Mesenchymal stem cell (in vitro differentiated cells and primary cell): ENCODE measurements around the gene CD7.

Source experiments
- DNase-seq: peaks from one replicate; pipeline ENCODE4 v3.0.0-alpha.2; 2013
- H2AFZ ChIP-seq: one replicate; pipeline ENCODE4 v1.6.1; 2013; ENCODE audit warnings: low read depth, mild to moderate bottlenecking, control low read depth, inconsistent platforms, low read length, moderate library complexity
- H2AK5ac ChIP-seq: 2 replicates; pipeline ENCODE4 v1.6.1; 2013; ENCODE audit warnings: low read length, moderate library complexity, mild to moderate bottlenecking, inconsistent platforms; ENCODE audit not compliant: severe bottlenecking
- H2BK120ac ChIP-seq: one replicate; pipeline ENCODE4 v1.6.1; 2013; ENCODE audit warnings: low read depth, mild to moderate bottlenecking, inconsistent platforms, low read length, moderate library complexity
- H2BK12ac ChIP-seq, 2 experiments: one replicate each; pipeline ENCODE4 v1.6.1; 2013; ENCODE audit warnings: inconsistent platforms in 2 of 2, low read length in 2 of 2, mild to moderate bottlenecking in 2 of 2, moderate library complexity in 2 of 2, control low read depth in 1 of 2
- H2BK15ac ChIP-seq: one replicate; pipeline ENCODE4 v1.6.1; 2013; ENCODE audit warnings: mild to moderate bottlenecking, low read depth, inconsistent platforms; ENCODE audit not compliant: poor library complexity, severe bottlenecking
- H2BK5ac ChIP-seq: 2 replicates; pipeline ENCODE4 v1.6.1; 2013; ENCODE audit warnings: low read depth, mild to moderate bottlenecking, low read length, control low read depth, inconsistent platforms; ENCODE audit not compliant: poor library complexity, severe bottlenecking
- H3K14ac ChIP-seq, 2 experiments: one replicate each; pipeline ENCODE4 v1.6.1; 2013; ENCODE audit warnings: inconsistent platforms in 2 of 2, low read length in 2 of 2, control low read depth in 1 of 2, mild to moderate bottlenecking in 1 of 2, moderate library complexity in 1 of 2
- H3K18ac ChIP-seq, 2 experiments: one replicate each; pipeline ENCODE4 v1.6.1; 2013; ENCODE audit warnings: inconsistent platforms in 2 of 2, low read length in 2 of 2, control low read depth in 1 of 2, low read depth in 1 of 2, mild to moderate bottlenecking in 1 of 2
- H3K23ac ChIP-seq, 2 experiments: one replicate each; pipeline ENCODE4 v1.6.1; 2013; ENCODE audit warnings: inconsistent platforms in 2 of 2, low read length in 2 of 2, mild to moderate bottlenecking in 2 of 2, moderate library complexity in 2 of 2, control low read depth in 1 of 2
- H3K27ac ChIP-seq: 2 replicates; pipeline ENCODE4 v1.5.1; 2013; ENCODE audit warnings: mild to moderate bottlenecking, moderate library complexity, low read length, control low read depth, inconsistent platforms; ENCODE audit not compliant: poor library complexity, severe bottlenecking
- H3K27me3 ChIP-seq, 2 experiments: 2 replicates each; pipeline versions ENCODE4 v1.6.1 to v1.7.0; 2013; ENCODE audit warnings: low read length in 2 of 2, mild to moderate bottlenecking in 2 of 2, moderate library complexity in 2 of 2, control low read depth in 1 of 2, inconsistent platforms in 1 of 2; ENCODE audit not compliant: control insufficient read depth in 1 of 2, insufficient read depth in 1 of 2
- H3K36me3 ChIP-seq, 2 experiments: 2 replicates each; pipeline versions ENCODE4 v1.6.1 to v1.7.0; 2013; ENCODE audit warnings: low read length in 2 of 2, control low read depth in 1 of 2, inconsistent platforms in 1 of 2, low read depth in 1 of 2, mild to moderate bottlenecking in 1 of 2; ENCODE audit not compliant: insufficient read depth in 2 of 2, control insufficient read depth in 1 of 2
- H3K4ac ChIP-seq, 2 experiments: one replicate each; pipeline ENCODE4 v1.6.1; 2013; ENCODE audit warnings: inconsistent platforms in 2 of 2, low read length in 2 of 2, mild to moderate bottlenecking in 2 of 2, moderate library complexity in 2 of 2, control low read depth in 1 of 2, low read depth in 1 of 2
- H3K4me1 ChIP-seq: 2 replicates; pipeline ENCODE4 v1.6.1; 2013; ENCODE audit warnings: low read depth, low read length, control low read depth; ENCODE audit not compliant: control insufficient read depth, insufficient read depth
- H3K4me2 ChIP-seq: 2 replicates; pipeline ENCODE4 v1.6.1; 2013; ENCODE audit warnings: low read length, mild to moderate bottlenecking, inconsistent platforms; ENCODE audit not compliant: poor library complexity, severe bottlenecking
- H3K4me3 ChIP-seq, 2 experiments: 2 replicates each; pipeline versions ENCODE4 v1.5.1 to v1.7.0; 2013; ENCODE audit warnings: low read length in 2 of 2, mild to moderate bottlenecking in 2 of 2, control low read depth in 1 of 2, low read depth in 1 of 2; ENCODE audit not compliant: insufficient read depth in 1 of 2
- H3K79me1 ChIP-seq: replicated peaks from 2 replicates; pipeline ENCODE4 v1.6.1; 2013; ENCODE audit warnings: mild to moderate bottlenecking, control low read depth, low read length, inconsistent platforms; ENCODE audit not compliant: poor library complexity, severe bottlenecking
- H3K9ac ChIP-seq: 2 replicates; pipeline ENCODE4 v1.7.0; 2013; ENCODE audit warnings: mild to moderate bottlenecking, low read length, moderate library complexity
- H3K9me3 ChIP-seq: 2 replicates; pipeline ENCODE4 v1.7.0; 2013; ENCODE audit warnings: mild to moderate bottlenecking, low read length; ENCODE audit not compliant: control insufficient read depth
- H4K8ac ChIP-seq: one replicate; pipeline ENCODE4 v1.6.1; 2013; ENCODE audit warnings: inconsistent platforms, mild to moderate bottlenecking, low read length, moderate library complexity
- H4K91ac ChIP-seq: one replicate; pipeline ENCODE4 v1.6.1; 2013; ENCODE audit warnings: mild to moderate bottlenecking, low read length, inconsistent platforms
- WGBS: methylation state at CpG from one replicate; pipeline ENCODE4 v1.1.7; 2013; ENCODE audit warnings: mixed read lengths; 5-methylcytosine and 5-hydroxymethylcytosine counted together

CD7 gene

GRCh38 chr17:82325286-82326180 is 8.1 kb upstream of the CD7 start:
- DNase-seq: no peak
- no peak overlapping the region for H2AK5ac ChIP-seq
- H2BK12ac ChIP-seq: no peak overlapping the region
- WGBS: 90% methylated on average over 27 of the region's 30 CpGs
- H3K4me3 ChIP-seq: no peak overlapping the region
- H4K91ac ChIP-seq: no peak overlapping the region
- peaks cover 0 to 32% of the 10 kb centered on the region in 2 experiments for H3K36me3 ChIP-seq
- no peak overlapping the region for H3K4me2 ChIP-seq
- no peak overlapping the region for H4K8ac ChIP-seq
- H2BK15ac ChIP-seq: no peak overlapping the region
- H3K79me1 ChIP-seq: no peaks in the 10 kb centered on the region
- no peak overlapping the region for H2BK120ac ChIP-seq
- H3K4ac ChIP-seq: no peak overlapping the region
- H3K14ac ChIP-seq: no peak overlapping the region
- no peak overlapping the region for H3K23ac ChIP-seq
- no peak overlapping the region for H2AFZ ChIP-seq
- H3K18ac ChIP-seq: no peak overlapping the region
- no peak overlapping the region for H2BK5ac ChIP-seq
- no peak overlapping the region for H3K9ac ChIP-seq
- H3K9me3 ChIP-seq: no peaks in the 10 kb centered on the region
- peaks cover 0 to 5% of the 10 kb centered on the region in 2 experiments for H3K27me3 ChIP-seq
- H3K27ac ChIP-seq: no peak overlapping the region
- H3K4me1 ChIP-seq: peaks cover 31% of the 10 kb centered on the region

- H2BK120ac ChIP-seq: no peak overlapping the region
- no peaks in the 10 kb centered on the region for H3K9me3 ChIP-seq
- H2AFZ ChIP-seq: no peak overlapping the region
- H3K27ac ChIP-seq: no peak overlapping the region
- no peak overlapping the region for H2BK12ac ChIP-seq
- H4K91ac ChIP-seq: peak overlapping the region; percentile 43
- H2AK5ac ChIP-seq: no peak overlapping the region
- WGBS: 79% methylated on average over 20 of the region's 25 CpGs
- DNase-seq: no peak
- no peak overlapping the region for H3K14ac ChIP-seq
- no peak overlapping the region for H3K23ac ChIP-seq
- H2BK15ac ChIP-seq: no peak overlapping the region
- H3K4me3 ChIP-seq: no peak overlapping the region
- H3K4ac ChIP-seq: no peak overlapping the region
- H3K27me3 ChIP-seq: peaks cover 0 to 5% of the 10 kb centered on the region in 2 experiments
- H3K4me2 ChIP-seq: no peak overlapping the region
- H3K18ac ChIP-seq: no peak overlapping the region
- peaks cover 0 to 32% of the 10 kb centered on the region in 2 experiments for H3K36me3 ChIP-seq
- H4K8ac ChIP-seq: no peak overlapping the region
- no peaks in the 10 kb centered on the region for H3K79me1 ChIP-seq
- no peak overlapping the region for H2BK5ac ChIP-seq
- H3K4me1 ChIP-seq: peaks cover 25% of the 10 kb centered on the region
- no peak overlapping the region for H3K9ac ChIP-seq
Observed at GRCh38 chr17:82324566-82325285, 7.3 kb upstream of the CD7 start.

GRCh38 chr17:82323514-82324234 is 6.3 kb upstream of the CD7 start:
- Histone ChIP-seq H3K18ac (no peak overlapping the region), H3K4me3 (peak overlapping the region in 1 of 2 experiments; percentile 15), H3K14ac (no peak overlapping the region), H4K91ac (no peak overlapping the region), H3K79me1 (no peaks in the 10 kb centered on the region), H2BK120ac (no peak overlapping the region), H3K36me3 (peaks cover 0 to 32% of the 10 kb centered on the region in 2 experiments), H3K9ac (no peak overlapping the region), H3K4me1 (peaks cover 18% of the 10 kb centered on the region), H3K4me2 (no peak overlapping the region), H2AK5ac (no peak overlapping the region), H3K4ac (no peak overlapping the region), H3K9me3 (no peaks in the 10 kb centered on the region), H3K23ac (no peak overlapping the region), H2BK15ac (no peak overlapping the region), H4K8ac (no peak overlapping the region), H2BK5ac (no peak overlapping the region), H2AFZ (no peak overlapping the region), H3K27ac (no peak overlapping the region), H3K27me3 (peaks cover 0 to 5% of the 10 kb centered on the region in 2 experiments), H2BK12ac (no peak overlapping the region)
- WGBS: 73% methylated on average over 21 of the region's 21 CpGs
- no peak for DNase-seq
